LNCAP (cell line): ENCODE data around the gene GPSM1.

Experiments
- TF ChIP-seq, protein P1 (sequence below): fragments of 450-650 bp; IDR thresholded peaks from 2 replicates; pipeline ENCODE4 v1.5.1; 2017; ENCODE audit warnings: mild to moderate bottlenecking

The GPSM1 gene

GRCh38 chr9:136313111-136314055 is 14.0 kb upstream of the GPSM1 start:
- TF ChIP-seq, protein P1, sequence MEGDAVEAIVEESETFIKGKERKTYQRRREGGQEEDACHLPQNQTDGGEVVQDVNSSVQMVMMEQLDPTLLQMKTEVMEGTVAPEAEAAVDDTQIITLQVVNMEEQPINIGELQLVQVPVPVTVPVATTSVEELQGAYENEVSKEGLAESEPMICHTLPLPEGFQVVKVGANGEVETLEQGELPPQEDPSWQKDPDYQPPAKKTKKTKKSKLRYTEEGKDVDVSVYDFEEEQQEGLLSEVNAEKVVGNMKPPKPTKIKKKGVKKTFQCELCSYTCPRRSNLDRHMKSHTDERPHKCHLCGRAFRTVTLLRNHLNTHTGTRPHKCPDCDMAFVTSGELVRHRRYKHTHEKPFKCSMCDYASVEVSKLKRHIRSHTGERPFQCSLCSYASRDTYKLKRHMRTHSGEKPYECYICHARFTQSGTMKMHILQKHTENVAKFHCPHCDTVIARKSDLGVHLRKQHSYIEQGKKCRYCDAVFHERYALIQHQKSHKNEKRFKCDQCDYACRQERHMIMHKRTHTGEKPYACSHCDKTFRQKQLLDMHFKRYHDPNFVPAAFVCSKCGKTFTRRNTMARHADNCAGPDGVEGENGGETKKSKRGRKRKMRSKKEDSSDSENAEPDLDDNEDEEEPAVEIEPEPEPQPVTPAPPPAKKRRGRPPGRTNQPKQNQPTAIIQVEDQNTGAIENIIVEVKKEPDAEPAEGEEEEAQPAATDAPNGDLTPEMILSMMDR, result no peak

GRCh38 chr9:136314056-136314416 is 13.3 kb upstream of the GPSM1 start:
- TF ChIP-seq, protein P1, result no peak

- TF ChIP-seq, protein P1, result no peak
These were observed 12.4 kb upstream of the GPSM1 start for GRCh38 chr9:136314944-136315343.

- TF ChIP-seq, protein P1, result no peak
These were observed 11.0 kb upstream of the GPSM1 start for GRCh38 chr9:136316271-136316751.

GRCh38 chr9:136316896-136317676 is 10.3 kb upstream of the GPSM1 start:
- TF ChIP-seq, protein P1, result no peak

DNA sequence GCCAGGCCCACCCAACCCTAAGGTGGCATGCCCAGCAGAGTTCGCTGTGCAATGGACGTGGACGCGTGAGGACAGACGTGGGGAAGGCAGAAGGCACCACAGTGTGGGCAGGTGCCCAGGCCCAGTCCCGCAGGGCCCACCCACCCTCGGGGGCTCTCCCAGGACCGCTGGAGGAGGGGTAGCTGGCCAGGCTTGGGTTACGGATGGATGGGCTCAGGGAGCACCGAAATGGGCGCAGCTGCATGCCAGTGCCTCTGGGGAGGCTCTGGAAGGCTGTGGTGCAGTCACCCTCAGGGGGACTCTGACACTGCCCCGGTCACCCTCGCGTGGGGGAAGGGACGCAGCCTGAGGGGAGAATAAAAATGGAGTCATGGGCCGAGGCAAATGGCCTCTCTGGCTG is 9.6 kb upstream of the GPSM1 start:
- TF ChIP-seq, protein P1, result no peak

GRCh38 chr9:136318111-136318775 is 9.1 kb upstream of the GPSM1 start:
- TF ChIP-seq, protein P1, result no peak
